ENCODE data around the gene CHAD.

The CHAD gene

DNA sequence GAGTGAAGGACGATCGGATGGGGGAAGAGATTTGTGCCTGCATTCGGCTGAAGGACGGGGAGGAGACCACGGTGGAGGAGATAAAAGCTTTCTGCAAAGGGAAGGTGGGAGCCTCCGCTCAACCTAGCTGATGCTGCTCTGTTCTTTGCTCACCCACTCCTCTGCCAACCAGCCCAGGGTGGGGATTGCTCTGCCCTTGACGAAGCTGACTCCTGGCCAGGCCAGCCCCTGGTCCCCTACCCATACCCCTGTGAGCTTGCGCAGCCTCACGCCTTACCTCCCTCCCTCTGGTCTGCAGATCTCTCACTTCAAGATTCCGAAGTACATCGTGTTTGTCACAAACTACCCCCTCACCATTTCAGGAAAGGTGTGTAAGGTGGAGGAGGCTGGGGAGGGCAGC is 5.2 kb upstream of the CHAD start:
- no peak for DNase-seq (ENCODE audit: low read depth)

DNA sequence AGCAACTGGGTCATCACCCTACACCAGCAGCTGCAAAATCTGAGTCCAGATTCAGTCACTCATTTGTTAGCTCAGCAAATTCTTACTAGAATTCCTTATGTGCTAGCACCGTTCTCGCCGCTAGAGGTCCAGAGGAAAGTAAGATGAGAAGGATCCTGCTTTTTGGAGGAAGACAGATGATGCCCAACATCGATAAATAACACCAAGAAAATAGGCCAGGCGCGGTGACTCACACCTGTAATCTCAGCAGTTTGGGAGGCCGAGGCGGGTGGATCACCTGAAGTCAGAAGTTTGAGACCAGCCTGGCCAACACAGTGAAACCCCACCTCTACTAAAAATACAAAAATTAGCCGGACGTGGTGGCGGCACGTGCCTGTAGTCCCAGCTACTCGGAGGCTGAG is 4.1 kb upstream of the CHAD start:
- peak; percentile 23 for DNase-seq (ENCODE audit: low read depth)

DNA sequence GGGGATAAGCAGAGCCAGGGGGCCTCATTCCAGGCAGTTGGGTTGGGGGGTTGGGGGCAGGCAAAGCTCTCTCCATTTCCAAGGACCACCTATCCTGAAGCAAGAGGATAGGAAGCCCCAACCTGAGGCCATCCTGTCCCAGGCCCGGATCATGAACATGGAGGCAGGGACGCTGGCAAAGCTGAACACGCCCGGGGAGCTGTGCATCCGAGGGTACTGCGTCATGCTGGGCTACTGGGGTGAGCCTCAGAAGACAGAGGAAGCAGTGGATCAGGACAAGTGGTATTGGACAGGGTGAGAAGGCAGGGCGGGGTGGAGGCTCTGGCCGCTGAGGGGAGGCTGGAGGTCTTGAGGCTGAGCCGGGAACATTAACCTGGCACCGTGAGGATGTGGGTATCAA is 3.6 kb upstream of the CHAD start:
- no peak for DNase-seq (ENCODE audit: low read depth)

DNA sequence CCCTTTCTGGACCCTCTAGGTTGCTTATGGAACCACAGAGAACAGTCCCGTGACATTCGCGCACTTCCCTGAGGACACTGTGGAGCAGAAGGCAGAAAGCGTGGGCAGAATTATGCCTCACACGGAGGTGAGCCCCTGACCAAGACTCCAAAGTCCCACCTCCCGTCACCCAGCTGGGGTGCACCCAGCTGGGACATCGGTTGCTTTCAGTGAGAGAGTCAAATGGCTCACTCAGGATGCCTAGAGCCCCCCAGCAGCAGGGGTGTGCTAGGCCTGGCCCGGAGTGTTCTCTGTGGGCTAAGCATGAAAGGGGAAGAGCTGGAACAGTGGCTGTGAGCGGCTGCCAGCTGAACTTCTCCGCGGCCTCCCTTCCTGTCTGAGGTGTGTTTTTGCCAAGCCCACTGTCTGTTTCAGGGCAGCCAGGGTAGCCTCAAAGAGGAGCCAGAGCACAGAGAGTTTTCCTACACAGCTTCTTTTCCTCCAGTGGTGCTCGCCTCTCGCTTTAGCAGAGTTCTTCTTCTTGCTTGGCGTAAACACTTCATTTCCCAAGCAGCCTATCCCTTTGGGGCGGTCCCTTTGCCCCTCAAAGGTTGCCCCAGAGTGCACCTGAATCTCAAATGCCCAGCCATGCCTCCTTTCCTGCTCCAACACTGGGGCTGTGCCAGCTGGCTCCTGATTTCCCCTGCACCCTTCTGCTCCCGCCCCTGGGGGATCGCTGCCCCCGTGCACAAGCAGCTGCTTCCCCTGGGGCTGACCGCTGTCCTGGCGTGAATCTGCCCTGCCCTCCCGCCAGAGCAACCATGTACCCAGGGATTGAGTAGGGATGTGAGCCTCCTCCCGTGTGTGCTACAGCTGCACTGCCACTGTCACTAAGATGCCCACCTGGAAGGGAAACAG is 2.6 kb upstream of the CHAD start:
- DNase-seq (ENCODE audit: low read depth), result no peak

DNA sequence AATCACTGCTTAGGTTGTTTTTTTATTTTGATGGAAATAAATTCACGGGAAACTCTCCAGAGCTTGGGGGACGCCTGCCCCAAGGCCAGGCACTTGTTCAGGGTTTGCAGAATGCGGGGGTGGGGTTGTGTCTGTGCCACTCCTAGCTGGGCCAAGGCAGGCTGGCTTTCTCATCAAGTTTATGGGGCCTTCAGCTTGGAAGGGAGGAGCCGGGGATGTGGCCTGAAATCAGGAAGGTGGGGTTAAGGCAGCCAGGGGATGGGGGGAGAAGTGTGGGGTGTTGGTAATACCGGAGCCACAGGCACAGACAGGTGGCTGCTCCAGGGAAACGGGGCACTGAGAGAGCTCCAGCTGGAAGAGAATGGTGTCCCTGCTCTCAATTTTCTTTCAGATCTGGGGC is 1.7 kb upstream of the CHAD start:
- DNase-seq (ENCODE audit: low read depth), result no peak

DNA sequence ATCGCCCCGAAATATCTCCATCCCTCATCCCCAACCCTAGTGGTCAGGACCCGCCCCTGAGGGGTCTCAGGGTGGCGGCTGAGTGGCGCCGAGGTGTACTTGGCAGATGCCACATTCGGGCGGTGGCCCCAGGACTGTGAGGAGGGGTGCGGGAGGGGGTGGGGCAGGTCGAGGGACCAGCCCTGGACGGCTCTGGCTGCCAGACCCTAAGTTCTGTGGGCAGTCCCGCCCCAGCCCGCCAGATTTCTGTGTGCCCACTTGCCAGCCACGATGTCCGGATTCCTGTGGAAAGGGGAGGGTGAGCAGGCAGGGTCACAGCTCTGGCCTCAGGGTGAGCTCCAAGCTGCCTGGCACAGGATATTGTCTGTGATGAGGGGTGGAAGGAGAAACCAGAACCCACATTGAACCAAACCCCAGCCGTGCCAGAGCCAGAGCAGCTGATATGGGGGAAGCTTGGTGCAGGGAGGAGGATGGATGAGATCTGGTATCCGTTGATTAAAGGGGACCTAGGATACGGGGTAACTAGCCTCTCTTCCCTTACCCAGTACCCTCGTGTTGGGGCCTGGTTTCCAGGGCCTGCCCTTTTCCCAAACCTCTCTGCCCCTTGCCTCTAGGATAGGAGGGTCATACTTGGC is 1.1 kb upstream of the CHAD start:
- DNase-seq (ENCODE audit: low read depth), result no peak

DNA sequence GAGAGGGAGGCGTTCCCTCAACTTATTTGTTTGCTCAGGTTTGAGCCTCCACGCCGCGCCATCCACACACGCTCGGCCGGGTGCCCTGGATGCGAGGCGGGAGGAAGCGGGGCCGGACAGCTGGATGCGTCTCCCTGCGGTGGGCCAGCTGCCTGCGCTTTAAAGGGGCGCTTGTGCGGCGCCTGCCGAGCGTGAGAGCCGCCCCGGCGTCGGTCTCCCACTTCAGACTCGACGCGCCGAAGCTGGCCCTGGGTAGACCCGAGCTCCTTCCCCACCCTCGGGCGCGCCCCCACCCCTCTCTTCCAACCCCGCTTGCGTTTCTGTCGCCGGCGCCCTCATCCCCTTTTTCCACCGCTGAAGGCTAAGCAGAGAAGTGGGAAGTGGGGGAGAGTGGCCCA is 527 bp upstream of the CHAD start:
- DNase-seq (ENCODE audit: low read depth), result no peak

DNA sequence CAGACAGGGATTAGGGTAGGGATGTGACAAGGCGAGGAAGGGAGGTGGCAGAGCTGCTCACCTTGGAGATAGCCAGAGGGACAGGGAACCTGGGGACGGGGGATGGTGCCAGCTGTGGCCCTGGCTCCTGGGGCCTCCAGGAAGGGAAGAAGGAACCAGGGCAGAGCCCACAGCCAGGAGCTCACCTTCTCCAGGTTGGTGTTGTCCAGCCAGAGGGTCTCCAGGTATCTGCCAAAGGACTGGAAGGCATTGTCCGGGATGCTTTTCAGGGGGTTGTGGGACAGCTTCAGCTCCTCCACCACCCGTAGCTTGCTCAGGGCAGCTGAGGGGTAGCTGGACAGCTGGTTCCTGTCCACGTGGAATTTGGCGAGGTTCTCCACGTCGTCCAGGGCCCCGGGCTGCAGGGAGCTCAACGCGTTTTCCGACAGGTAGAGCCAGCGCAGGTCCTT is 801 bp downstream of the CHAD start:
- DNase-seq (ENCODE audit: low read depth), result no peak

DNA sequence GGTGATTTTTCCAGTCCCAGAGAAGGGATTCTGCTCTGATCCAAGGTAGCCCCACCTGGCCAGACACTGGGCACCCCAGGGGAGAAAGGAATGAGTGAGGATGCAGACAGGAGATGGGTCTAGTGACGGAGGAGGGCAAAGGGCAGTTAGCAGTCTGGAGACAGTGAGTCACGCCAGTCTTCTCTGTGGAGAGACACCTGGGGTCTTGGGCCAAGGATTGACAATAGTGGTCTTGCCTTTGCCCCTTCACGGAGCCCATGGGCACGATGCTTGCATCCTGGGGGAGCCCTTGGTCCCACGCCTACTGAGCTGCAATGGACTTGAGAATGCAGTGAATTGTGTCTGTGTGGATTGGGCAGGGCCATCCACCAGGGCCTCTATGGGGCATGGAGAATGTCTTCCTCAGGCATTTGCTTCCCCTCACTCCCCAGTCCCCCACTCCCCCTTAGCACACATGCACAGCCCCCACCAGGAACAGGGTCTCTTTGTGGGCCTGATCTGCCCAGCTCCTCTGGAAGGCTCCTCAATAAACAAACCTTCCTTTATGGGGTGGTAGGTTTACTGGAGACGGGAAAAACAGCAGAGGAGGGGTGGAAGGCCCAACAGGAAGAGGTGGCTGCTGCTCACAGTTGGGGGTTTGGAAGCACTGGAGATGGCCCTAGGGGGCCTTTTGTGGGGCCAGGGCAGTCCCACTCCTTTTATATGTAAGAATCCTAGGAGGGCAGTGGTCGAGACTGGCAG is 1.4 kb downstream of the CHAD start:
- DNase-seq (ENCODE audit: low read depth), result no peak

DNA sequence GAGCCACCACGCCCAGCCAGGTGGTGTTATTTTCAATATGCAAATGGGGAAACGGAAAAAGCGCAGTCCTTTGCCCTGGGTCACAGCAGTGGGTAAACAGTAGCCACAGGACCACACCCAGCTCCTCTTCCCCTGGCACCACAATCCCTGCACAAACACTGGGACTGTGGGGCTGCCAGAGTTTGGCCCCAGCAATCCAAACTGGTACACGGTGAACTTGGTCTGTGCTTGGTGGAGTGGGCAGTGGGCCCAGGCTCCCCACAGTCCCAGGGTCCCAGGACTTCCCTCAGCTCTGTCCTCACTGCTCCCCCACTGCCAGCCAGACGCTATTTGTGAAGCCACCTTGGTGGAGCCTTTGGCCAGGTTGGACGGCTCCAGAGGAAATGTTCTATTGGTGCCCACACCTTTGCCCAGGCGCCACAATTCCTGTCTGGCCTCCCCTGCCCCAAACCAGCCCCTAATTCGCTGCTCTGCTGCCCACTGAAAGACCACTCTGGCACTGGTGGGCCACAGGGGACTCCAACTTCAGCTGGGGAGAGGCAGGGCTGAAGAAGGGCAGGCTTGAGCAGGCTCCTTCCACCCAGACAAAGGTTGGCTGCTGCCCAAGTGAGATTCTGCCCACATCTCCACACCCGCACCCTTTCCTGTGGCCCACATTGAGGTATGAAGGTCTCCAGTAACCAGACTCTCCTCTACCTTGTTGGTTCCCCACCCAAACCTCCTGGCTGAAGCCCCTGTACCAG is 2.1 kb downstream of the CHAD start:
- no peak for DNase-seq (ENCODE audit: low read depth)

DNA sequence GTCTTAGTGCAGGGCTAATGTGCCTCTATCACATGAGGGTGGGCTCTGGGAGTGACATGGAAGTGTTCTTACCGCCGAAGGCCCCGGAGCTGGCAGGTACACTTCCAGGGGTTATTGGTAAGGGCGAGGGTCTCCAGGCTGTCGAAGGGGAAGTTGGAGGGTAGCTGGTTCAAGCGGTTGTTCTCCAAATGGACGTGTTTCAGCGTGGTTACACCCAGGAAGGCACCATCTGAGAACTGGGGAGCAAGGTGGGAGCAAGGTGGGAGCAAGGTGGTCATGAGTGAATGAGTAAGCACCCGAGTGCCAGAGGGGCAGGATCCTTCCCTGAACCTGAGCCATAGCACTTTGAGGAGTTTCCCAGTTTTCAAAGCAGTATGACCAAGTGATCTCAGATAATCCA is 3.0 kb downstream of the CHAD start:
- DNase-seq (ENCODE audit: low read depth), result no peak

DNA sequence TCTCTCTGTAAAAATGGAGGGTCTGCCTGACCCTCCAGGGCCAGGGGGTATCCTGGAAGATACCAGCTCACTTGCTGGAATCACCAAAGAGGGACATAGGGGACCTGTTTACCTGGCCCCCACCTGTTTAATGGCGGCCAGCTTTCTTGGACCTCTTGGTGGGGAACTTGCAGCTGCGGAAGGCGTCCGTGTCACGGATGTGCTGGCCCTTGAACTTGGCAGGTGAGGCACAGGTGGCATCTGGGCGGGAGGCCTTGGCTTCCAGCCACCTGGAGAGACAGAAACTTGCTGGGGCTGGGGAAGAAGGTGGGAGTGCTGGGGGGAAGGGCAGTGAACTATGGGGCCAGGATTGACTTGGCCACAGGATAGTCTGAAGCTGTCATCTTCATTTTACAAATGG is 3.5 kb downstream of the CHAD start:
- no peak for DNase-seq (ENCODE audit: low read depth)

DNA sequence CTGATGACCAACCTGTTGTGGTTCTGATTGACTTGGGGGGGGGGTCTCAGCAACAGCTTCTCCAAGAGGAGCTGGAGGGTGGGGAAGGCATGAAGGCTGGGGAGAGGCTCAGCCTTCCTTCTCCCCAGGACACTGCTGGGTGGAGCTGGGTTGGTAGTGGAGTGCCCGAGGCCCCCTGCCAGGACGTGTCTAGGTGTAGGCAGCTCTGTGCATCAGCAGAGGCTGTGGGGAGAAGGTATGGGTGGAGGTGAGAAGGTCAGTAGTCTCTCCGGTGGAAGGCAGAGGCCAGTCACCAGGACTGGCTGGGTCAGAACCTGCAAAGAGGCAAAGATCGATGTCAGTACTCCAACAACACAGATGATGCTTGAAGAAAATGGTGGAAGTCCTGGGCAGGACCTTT is 3.9 kb downstream of the CHAD start:
- DNase-seq (ENCODE audit: low read depth), result no peak

DNA sequence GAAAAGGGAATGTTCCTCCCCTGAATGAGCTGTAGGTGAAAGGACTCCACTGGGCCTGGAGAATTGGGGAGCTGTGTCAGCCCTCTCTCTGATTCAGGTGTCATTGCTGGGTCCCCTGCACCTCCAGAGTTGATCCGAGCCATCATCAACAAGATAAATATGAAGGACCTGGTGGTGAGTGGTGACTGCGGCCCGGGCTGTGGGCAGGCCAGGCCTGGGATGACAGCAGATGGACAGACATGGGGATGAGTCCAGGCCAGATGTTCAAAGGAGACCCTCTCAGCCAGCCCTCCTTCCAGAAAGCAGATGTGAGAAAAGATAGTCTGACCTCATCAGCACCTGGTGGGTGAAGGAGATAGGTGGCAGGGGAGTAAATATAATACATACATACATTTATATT is 4.6 kb downstream of the CHAD start:
- no peak for DNase-seq (ENCODE audit: low read depth)

DNA sequence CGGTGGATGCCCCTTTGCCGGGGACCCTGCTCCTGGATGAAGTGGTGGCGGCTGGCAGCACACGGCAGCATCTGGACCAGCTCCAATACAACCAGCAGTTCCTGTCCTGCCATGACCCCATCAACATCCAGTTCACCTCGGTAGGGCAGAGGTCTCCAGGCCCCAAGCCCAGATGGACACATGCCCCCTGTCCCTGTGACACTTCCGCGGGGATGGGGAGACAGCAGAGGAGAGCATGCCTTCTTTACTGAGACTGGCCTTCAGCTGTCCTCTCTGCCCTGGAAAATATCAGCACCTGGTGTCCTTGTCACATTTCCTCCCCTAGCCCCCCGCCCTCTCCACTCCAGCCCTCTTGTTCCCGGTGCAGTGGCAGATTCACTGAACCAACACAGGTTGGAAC is 6.2 kb downstream of the CHAD start:
- DNase-seq (ENCODE audit: low read depth), result no peak

DNA sequence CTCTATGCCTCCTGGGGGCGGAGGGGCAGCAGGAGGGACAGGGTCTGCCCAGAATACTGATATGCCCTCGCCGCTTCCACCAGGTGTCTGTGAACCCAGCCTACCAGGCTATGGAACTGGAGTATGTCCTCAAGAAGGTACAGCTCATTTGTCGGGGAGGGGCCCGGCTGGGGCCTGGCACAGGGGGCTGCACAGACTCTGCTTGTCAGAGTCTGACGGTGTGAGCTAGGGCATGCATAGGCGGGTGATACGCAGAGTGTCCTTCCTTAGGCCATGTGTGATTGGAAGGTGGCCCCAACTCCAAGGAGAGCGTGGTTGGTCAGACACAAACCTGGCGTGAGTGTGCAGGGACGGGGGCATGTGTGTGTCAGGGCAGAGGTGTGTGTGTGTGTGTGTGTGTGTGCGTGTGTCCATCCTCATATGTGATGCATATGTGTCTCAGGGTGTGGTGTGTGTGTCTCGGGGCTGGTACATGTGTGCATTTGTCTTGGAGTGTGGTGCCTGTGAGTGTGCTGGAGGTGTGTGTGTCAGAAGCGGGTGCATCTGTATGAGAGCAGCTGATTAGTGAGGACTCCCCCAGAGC is 7.0 kb downstream of the CHAD start:
- no peak for DNase-seq (ENCODE audit: low read depth)

DNA sequence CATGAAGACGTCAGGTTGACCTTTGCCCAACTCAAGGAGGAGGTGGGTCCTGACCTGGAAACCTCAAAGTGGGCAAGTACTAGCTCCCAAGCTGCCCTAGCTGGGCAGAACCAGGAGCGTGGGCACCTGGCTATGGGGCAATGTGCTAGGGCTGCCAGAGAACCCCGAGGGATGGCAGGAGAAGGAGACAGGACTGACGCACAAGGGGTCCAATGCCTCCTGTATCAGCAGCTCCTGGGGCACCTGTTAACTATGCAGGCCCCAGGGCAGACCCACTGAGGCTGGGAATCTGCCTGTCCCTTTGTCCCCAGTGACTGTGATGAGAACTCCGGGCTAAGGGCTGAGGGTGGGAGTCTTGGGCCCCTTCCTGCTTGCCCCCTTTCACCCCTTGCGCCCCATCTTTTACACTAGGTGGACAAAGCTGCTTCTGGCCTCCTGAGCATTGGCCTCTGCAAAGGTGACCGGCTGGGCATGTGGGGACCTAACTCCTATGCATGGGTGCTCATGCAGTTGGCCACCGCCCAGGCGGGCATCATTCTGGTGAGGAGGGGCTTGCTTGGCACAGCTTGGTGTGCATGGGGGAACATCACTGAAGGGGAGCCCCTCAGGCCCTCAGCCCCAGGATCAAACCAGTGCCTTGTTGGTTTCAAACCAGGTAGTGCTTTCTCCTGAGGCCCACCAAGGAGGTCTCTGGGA is 7.7 kb downstream of the CHAD start:
- DNase-seq (ENCODE audit: low read depth), result no peak

DNA sequence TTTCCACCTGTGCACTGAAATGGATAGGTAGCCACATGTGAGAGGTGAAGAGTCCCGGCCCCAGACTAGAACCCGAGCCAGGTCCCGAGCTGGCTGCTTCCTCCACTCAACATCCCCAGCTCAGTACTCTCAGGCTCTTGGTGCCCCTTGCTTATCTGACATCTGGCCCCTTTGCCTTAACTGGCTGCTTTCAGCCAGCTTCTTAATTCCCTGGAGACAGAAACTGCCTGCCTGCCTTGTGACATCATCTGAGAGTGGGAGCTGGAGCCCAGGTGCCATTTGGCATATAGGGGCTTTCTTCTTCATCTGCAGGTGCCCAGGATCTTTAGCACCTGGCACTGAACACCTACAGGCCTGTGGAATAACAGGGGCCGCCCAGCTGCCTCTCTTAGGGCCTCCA is 8.9 kb downstream of the CHAD start:
- no peak for DNase-seq (ENCODE audit: low read depth)

DNA sequence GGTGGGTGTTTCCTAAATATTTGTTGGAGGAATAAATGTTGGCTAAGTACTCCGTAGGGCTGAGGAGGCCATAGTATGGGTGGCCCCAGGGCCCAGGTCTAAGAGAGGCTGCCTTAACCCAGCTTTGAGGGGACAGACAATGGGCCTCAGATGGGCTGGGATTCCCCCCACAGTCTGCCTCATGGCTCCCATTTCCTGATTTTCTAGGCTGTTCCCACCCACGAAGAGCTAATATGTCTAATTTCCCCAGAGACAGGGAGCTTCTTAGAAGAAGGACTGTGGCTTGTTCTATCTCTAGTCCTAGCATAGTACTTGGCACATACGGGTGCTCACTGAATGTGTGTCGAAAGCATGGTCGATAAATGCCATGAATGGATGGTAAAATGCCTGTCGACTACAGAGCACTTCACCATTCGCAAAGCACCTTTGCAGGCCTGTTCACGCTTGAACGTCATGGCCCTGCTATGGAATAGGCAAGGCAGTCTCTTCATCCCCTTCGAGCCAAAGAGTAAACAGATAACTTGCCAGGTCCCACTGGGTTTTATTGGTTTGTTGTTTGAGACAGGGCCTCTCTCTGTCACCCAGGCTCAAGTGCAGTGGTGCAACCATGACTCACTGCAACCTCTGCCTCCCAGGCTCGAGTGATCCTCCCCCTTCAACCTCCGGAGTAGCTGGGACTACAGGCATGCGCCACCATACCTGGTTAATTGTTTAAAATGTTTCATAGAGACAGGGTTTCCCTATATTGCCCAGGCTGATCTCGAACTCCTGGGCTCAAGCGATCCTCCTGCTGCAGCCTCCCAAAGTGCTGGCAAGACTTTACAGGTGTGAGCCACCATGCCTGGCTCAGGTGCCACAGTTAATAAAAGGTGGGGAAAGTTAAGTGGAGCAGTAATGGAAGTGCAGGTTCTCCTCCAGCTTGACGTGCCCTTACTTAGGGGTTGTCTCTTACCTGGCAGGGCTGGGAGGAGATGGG is 9.7 kb downstream of the CHAD start:
- DNase-seq (ENCODE audit: low read depth), result peak; percentile 49

DNA sequence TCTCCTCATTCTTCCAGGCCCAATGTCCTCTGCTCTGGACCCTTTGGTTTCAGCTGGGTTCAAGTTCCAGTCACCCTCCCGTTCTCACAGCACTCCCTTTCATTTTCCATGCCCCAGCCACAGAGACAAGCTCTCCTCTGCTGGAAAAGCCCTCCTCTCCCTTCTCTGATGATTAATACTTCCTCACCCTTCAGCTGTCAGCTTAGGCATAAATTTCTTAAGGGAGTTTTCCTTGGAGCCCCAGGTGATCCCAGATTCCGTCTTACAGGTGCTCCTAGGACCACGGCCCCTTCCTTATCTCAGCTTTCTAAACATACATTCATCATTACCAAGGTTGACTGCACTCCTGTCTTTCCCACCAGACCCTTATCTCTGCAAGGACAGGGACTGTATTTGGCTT is 10.4 kb downstream of the CHAD start:
- DNase-seq (ENCODE audit: low read depth), result peak; percentile 5
